ENCODE measurements around the gene RPS21. TPM values are rescaled to one million over a fixed set of nuclear protein-coding genes. Genes with fewer than 3 reads are reported as not detected.

Gene RPS21
- total and polyA plus RNA-seq, 10 of the 15 experiments (the other 5 are each of a cell fraction or from before 2014, with no cell fraction given), result 1,474 to 4,987 (median 2,439) TPM

DNA sequence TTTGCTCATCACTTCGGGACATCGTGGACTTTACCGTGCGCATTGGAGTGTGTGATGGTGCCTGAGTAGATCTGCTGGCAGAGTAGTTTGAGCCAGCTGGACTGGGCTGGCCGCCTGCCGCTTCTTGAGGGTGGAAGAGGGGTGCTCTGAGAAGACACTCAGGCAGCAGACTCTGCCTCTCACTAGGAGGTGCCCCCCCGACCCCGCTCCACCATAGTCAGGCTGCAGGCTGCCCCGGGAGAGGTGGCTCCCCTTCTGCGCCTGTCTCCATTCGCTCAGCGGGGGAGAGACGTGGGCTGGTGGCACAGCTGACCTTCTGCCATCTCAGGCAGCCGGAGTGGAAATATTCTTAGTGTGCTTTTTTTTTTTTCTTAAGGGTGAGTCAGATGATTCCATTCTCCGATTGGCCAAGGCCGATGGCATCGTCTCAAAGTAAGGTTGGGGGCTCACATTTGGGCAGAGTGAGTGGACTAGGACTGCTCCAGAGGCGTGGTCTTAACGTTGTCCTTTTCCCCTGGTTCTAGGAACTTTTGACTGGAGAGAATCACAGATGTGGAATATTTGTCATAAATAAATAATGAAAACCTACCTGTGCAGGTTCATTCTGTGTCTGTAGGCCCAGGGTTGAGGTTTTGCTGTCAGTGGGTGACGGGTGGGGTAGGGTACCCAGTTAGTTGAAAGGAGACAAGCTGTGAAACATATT lies 1.2 kb downstream of the RPS21 start:
- FAIRE-seq, result no peak
- H3K36me3 ChIP-seq (ENCODE audit: control insufficient read depth in 2 of 2, insufficient read depth in 2 of 2, low read length in 1 of 2), result peaks cover 9 to 13% of the 10 kb centered on the region in 2 experiments
- intact Hi-C loops (cut with micrococcal nuclease; ENCODE audit: unreplicated experiment) (loop anchor here (1.0 to 10.0 kb wide), 5 partner anchors 86 to 373 kb away; partner anchors contain the start of genes ADRM1, LSM14B and MTG2), in situ Hi-C loops (cut with MboI) (loop anchor here (25.0 kb wide), 1 partner anchor 376 kb away; no protein-coding TSS in a partner anchor)
- peak overlapping the region; percentile 100 for H3K4me3 ChIP-seq
- ChIA-PET POLR2A (no interaction called here), RAD21 (ENCODE audit: unreplicated experiment) (no interaction called here), CTCF (interaction anchor here (0.8 kb wide), 1 partner anchor 22 kb away, joined by 3 read pairs; no protein-coding TSS in a partner anchor), SMC1A (ENCODE audit: uncharacterized antibody, unreplicated experiment) (no interaction called here)
- TF ChIP-seq, protein P1, sequence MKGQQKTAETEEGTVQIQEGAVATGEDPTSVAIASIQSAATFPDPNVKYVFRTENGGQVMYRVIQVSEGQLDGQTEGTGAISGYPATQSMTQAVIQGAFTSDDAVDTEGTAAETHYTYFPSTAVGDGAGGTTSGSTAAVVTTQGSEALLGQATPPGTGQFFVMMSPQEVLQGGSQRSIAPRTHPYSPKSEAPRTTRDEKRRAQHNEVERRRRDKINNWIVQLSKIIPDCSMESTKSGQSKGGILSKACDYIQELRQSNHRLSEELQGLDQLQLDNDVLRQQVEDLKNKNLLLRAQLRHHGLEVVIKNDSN (IDR thresholded peaks at IDR 0.05; ENCODE audit: borderline replicate concordance, extremely low read length, insufficient read depth, low read depth, low read length), result no peak
- TF ChIP-seq, protein P2, sequence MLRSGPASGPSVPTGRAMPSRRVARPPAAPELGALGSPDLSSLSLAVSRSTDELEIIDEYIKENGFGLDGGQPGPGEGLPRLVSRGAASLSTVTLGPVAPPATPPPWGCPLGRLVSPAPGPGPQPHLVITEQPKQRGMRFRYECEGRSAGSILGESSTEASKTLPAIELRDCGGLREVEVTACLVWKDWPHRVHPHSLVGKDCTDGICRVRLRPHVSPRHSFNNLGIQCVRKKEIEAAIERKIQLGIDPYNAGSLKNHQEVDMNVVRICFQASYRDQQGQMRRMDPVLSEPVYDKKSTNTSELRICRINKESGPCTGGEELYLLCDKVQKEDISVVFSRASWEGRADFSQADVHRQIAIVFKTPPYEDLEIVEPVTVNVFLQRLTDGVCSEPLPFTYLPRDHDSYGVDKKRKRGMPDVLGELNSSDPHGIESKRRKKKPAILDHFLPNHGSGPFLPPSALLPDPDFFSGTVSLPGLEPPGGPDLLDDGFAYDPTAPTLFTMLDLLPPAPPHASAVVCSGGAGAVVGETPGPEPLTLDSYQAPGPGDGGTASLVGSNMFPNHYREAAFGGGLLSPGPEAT (IDR thresholded peaks at IDR 0.05; ENCODE audit: low read depth), result no peak
- no peak for TF ChIP-seq NR2F1 (conservative IDR thresholded peaks at IDR 0.05)
- TF ChIP-seq ZNF274 (IDR thresholded peaks at IDR 0.05; ENCODE audit: insufficient read depth, insufficient read length), result no peak
- TF ChIP-seq CEBPB (IDR thresholded peaks at IDR 0.05; ENCODE audit: borderline replicate concordance in 1 of 2, low read depth in 2 of 2, low read length in 2 of 2), result no peak
- no TSS peak for BruUV-seq (replicated peaks)
- no peak for ATAC-seq
- no peaks in the 10 kb centered on the region for H4K20me1 ChIP-seq (ENCODE audit: control insufficient read depth, insufficient read depth)
- H2AFZ ChIP-seq (ENCODE audit: control insufficient read depth, low read depth, low read length), result no peak overlapping the region
- H3K79me2 ChIP-seq (ENCODE audit: control insufficient read depth, insufficient read depth, low read length), result peaks cover 48% of the 10 kb centered on the region
- DNase-seq (ENCODE audit: low read depth, low spot score), result no peak
- H3K4me1 ChIP-seq (ENCODE audit: control insufficient read depth, insufficient read depth, low read length), result peaks cover 4% of the 10 kb centered on the region
- H3K27me3 ChIP-seq (replicated peaks in 1 of 2; ENCODE audit: control insufficient read depth in 2 of 2, insufficient read depth in 2 of 2, low read length in 1 of 2), result no peaks in the 10 kb centered on the region
- peak overlapping the region; percentile 93 for H3K27ac ChIP-seq (ENCODE audit: control insufficient read depth, insufficient read depth)
- H3K9ac ChIP-seq (ENCODE audit: control insufficient read depth, insufficient read depth, low read length), result peak overlapping the region; percentile 99
- WGBS (ENCODE audit: insufficient coverage, insufficient replicate concordance, low lambda C conversion rate, missing lambda C conversion rate), result 50% methylated on average over 18 of the region's 20 CpGs
- no peaks in the 10 kb centered on the region for H3K9me3 ChIP-seq (replicated peaks; ENCODE audit: control insufficient read depth, insufficient read depth, low read length)
- peak overlapping the region; percentile 76 for H3K4me2 ChIP-seq (ENCODE audit: control insufficient read depth, insufficient read depth)
